GM19468 (cell line): ENCODE measurements around the gene SLC18A3.

ENCODE experiments used
- ATAC-seq: cut with Tn5 transposase; IDR thresholded peaks from one replicate; pipeline ENCODE4 v1.9.1; 2021; ENCODE audit warnings: mild to moderate bottlenecking, moderate library complexity, moderate number of reproducible peaks; ENCODE audit not compliant: unreplicated experiment; ENCODE audit errors: extremely low read depth

The SLC18A3 gene

GRCh38 chr10:49622426-49623425 lies 12.6 kb downstream of the SLC18A3 start:
- no peak for ATAC-seq

- ATAC-seq, result no peak
These were observed 14.5 kb downstream of the SLC18A3 start for GRCh38 chr10:49624629-49625028.

GRCh38 chr10:49625411-49625810 lies 15.3 kb downstream of the SLC18A3 start:
- ATAC-seq, result no peak

- ATAC-seq, result no peak
These were observed 16.9 kb downstream of the SLC18A3 start for GRCh38 chr10:49627038-49627437.

GRCh38 chr10:49627644-49628247 lies 17.6 kb downstream of the SLC18A3 start:
- no peak for ATAC-seq

GRCh38 chr10:49628599-49628998 lies 18.5 kb downstream of the SLC18A3 start:
- ATAC-seq, result no peak

- no peak for ATAC-seq
These were observed 19.3 kb downstream of the SLC18A3 start for GRCh38 chr10:49629431-49629881.

GRCh38 chr10:49631975-49632374 lies 21.9 kb downstream of the SLC18A3 start:
- no peak for ATAC-seq

GRCh38 chr10:49632406-49633317 lies 22.6 kb downstream of the SLC18A3 start:
- ATAC-seq, result no peak

GRCh38 chr10:49633327-49634068 lies 23.4 kb downstream of the SLC18A3 start:
- no peak for ATAC-seq

GRCh38 chr10:49634069-49634660 lies 24.1 kb downstream of the SLC18A3 start:
- no peak for ATAC-seq

- ATAC-seq, result no peak
These were observed 32.2 kb downstream of the SLC18A3 start for GRCh38 chr10:49642311-49642710.

GRCh38 chr10:49643241-49644034 lies 33.3 kb downstream of the SLC18A3 start:
- no peak for ATAC-seq

- no peak for ATAC-seq
These were observed 34.0 kb downstream of the SLC18A3 start for GRCh38 chr10:49644035-49644646.

- no peak for ATAC-seq
These were observed 35.3 kb downstream of the SLC18A3 start for GRCh38 chr10:49645417-49645816.

GRCh38 chr10:49645871-49646870 lies 36.1 kb downstream of the SLC18A3 start:
- no peak for ATAC-seq

- no peak for ATAC-seq
These were observed 37.4 kb downstream of the SLC18A3 start for GRCh38 chr10:49647554-49647953.
